Activated T-cell treated with anti-CD3 and anti-CD28 coated beads for 48 hours (primary cell): ENCODE results near the gene MIEN1.
"Not testable (repeated sequence)": the region's sequence is repeated elsewhere in the genome, so short reads cannot be mapped to it uniquely, and the experiment has no call there.

Source experiments
- DNase-seq: peaks from one replicate; pipeline ENCODE4 v3.0.0-alpha.2; 2020; ENCODE audit warnings: low read depth

MIEN1 gene

GRCh38 chr17:39699157-39699817 is 31.0 kb downstream of the MIEN1 start:
- not testable (repeated sequence) for DNase-seq

- no peak for DNase-seq
Observed at GRCh38 chr17:39697961-39698360, 32.4 kb downstream of the MIEN1 start.

DNA sequence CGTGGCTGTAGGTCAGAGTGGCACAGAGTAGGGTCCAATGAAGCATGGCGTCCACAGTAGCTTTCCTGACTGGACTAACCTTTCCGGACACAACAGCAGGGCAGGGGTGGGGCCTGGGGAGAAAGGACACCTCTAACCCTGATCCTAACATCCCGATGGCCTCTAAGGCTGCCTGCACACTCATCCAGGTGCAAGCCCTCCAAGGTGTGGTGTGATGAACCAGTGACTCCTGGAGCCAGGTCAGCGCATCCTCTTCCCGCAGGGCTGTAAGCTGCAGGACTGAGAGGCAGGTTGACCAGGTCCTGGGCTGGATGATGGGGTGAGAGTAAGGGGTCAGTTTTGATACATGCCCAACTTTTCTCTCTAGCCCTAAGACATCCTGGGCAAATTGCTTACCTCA is 33.6 kb downstream of the MIEN1 start:
- DNase-seq: no peak

- no peak for DNase-seq
Observed at GRCh38 chr17:39695089-39695474, 35.2 kb downstream of the MIEN1 start.

GRCh38 chr17:39694593-39694992 is 35.7 kb downstream of the MIEN1 start:
- no peak for DNase-seq

DNA sequence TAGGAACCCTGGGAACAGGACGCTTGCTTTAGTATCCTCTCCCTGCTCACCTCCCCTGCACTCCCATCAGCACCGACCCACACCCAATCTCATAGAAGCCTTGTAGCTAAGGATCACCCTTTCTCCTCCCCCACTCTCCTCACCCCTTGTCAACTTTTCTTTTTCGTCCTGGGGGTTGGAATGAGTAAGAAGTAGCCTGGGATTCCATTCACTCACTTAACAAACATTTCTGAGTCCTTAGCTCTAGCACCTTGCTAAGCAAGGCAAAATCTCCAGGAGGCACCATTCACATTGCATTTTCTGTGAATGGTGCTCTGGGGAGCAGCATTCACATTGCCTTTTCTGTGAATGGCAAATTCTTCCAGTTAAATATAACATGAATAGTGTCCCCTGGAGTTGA is 41.4 kb downstream of the MIEN1 start:
- no peak for DNase-seq

DNA sequence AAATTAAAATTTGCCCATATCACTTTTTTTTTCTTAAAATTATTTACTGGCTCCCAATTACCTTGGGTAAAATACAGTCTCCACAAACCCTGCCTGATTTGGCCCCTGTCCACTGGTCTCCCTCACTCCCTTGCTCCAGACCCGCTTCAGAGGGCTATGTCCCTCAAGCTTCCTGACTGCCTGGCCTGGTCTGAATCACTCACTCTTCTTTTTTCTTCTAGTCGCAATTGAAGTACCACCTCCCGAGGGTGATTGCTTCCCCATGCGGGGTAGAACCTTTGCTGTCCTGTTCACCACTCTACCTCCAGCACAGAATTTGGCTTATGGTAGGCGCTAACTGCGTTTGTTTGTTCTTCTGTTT is 41.9 kb downstream of the MIEN1 start:
- no peak for DNase-seq

DNA sequence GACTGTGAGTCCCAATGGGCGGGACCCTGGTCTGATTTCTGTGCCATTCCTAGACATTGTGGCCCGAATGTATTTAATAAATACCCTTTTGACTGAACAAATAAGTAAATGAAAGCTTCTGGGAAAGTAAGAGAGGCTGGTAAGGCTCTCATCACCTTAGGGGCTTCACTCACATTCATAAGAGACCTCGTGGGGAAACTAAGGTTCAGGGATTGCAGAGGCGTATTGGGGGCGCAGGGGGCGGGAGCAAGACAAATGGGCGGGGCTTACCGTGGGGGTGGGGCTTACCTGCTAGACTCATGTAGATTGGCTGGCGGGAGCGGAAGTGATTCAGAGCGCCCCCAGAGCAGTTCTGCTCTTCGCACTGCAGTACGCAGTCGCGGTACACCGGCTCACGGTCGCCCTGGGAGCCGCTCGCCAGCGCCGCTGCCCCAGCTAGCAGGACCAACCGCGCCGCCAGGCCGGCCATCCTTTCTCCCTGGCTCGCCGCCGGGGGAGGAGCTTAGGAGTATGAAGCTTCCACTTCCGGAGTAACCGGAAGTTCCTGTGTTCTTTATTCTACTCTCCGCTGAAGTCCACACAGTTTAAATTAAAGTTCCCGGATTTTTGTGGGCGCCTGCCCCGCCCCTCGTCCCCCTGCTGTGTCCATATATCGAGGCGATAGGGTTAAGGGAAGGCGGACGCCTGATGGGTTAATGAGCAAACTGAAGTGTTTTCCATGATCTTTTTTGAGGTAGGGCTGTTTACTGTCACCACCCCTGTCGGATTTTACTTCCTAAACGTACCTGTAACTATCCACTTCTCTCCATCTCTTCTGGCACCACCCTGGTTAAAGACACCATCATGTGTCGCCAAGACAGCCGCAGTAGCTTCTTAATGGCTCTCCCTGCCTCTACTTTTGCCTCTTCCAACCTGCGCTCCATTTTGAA is 42.5 kb downstream of the MIEN1 start, which contains the start of gene PGAP3:
Gene PGAP3, minus strand, starts transcription at position 512 of the 929 bp plus-strand sequence. Its CDS starts 43 bp downstream, at position 469.
- DNase-seq: peak; percentile 87

- DNase-seq: no peak
Observed at GRCh38 chr17:39687101-39687545, 43.2 kb downstream of the MIEN1 start.

GRCh38 chr17:39684369-39685192 is 45.8 kb downstream of the MIEN1 start:
- no peak for DNase-seq

- DNase-seq: no peak
Observed at GRCh38 chr17:39683295-39683939, 46.9 kb downstream of the MIEN1 start.

DNA sequence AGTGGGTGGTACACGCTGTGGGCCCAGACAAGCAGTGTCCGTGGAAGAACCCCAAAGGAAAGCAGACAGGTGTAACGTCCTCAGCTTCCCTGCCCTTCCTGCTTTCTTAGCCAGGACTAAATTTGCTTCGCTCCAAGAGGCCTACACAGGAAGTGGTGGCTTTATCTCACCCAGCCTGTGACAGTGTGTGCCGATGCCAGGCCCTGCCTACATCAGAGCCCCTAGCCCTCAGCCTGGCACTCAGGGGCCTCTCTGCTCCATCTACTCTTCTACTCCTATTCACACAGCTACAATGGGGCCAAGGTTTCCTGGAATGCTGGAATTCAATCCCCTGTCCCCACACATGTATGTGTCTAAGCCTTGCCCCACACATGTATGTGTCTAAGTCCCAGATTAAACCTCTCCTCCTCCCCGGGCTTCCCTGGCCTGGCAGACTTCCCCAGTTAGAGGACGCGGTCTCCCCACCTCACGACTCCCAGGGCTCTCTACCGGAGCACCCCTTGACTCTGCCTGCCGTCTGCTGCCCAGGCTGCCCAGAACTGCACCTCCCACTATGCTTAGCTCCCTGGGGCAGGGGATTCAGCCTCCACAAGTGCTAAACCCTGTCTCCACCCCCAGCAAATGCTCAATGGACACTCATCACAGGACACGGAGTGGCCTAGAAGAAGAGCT is 50.7 kb downstream of the MIEN1 start:
- DNase-seq: no peak
